UCSD-AML1 (cell line): ENCODE measurements around the gene CNTN2.

Experiments
- DNase-seq: peaks from one replicate; lab custom pipeline; 2025; ENCODE audit not compliant: unreplicated experiment; lab: John Stamatoyannopoulos, UW

CNTN2 gene

DNA sequence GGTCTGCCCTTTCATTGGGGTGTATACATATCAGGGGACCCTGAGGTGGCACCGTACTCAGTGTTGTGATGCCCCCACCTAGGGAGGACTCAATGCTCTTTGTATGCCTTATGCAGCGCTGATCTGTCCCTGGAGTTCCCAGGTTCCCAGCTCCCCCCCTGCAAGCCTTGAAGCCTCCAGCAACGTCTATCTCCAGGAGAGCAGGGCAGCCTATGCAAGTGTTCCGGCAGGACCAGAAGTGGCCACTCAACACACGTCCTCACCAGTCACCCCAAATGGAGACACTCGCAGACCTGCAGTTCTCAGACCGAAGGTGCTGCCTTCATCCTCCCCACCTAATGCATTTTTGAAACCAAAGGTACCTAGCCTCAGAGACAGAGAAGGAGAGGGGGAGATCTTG, 25.2 kb upstream of the CNTN2 start:
- no peak for DNase-seq

DNA sequence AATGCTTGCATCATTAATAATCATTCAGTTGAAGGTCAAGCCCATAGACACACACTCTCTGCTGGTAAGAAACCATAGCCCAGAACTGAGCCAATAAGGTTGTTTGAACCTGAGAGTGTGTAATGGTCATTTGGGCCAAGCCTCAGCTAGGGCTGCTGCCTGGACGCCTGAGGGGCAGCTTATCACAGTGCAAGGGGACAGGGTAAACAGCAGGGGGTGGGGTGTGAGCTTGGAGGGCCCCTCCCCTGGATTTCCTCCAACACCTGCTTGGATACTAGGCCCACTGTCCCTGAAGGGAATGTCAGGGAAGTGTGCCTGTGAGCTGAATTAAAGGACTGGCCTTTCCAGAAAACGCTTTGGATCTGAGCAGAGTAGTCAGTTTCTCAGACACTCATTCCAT, 24.6 kb upstream of the CNTN2 start:
- DNase-seq = no peak

DNA sequence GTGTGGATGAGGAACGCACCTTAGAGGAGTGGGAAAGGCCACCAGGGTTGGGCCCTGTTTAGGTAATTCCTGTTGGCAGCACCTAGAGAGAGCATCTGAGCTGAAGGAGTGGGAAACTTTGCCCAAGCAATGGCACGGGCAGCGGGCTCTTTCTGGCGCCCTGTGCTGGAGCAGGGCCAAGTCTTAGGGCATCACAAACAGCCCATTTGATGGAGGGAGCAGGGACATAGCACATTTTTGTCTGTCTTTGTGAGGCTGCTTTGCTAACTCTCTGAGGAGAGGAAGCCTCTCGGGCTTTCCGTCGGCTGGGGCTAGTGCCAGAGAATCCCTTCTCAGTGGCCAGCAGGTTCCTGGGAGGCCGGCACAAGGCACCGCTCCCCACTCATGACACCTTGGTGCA, 22.5 kb upstream of the CNTN2 start:
- no peak for DNase-seq

DNA sequence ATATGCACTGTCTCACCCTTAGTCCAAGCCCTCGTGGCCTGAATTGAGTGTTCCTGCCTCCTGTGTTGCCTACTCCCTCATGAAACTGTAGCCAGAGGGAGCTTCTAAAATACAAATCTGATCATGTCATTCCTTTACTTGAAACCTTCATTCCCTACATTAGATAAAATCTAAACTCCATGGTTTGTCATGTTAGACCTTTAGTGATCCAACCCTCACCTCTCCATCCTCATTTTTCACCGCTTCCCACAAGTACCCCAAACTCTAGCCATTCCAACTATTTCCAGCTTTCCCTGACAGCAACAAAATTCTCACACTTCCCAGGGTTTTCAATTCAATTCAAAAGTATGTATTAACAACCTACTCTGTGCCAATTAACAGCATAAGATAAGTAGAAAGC, 18.3 kb upstream of the CNTN2 start:
- DNase-seq = no peak

DNA sequence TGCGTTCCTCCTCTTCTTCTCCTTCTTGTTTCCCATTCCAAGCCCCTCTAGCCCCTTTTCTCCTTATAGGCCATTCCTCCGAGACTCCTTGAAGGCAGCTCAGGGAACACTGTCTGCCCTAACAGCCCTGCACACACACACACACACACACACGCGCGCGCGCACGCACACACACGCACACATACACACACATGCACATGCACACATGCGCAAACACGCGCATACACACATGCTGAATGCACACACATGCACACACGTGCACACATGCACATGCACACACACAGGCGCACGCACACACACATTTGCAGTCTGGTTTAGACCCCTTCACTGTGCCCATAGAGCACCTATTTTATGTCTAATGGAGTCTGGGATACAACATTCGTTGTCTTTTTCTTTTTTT, 17.8 kb upstream of the CNTN2 start:
- no peak for DNase-seq

DNA sequence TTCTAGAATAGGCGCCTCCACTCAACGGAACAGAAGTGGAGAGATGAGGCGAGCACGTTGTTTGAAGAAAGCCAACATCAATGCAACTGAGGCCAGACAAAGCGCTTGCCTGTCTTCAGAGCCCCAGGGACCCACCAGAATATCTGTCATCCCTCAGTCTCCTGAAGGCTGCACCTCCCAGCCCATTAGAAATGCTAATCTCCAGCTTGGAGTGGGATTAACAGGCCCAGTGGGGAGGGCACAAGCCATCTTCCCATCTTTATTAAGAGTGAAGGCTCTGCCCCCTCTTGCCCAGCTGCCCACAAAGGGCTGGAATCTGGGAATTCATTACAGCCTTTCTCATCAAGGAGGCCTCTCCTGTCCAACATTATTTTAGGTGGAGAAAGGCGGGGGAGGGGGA, 16.8 kb upstream of the CNTN2 start:
- no peak for DNase-seq

DNA sequence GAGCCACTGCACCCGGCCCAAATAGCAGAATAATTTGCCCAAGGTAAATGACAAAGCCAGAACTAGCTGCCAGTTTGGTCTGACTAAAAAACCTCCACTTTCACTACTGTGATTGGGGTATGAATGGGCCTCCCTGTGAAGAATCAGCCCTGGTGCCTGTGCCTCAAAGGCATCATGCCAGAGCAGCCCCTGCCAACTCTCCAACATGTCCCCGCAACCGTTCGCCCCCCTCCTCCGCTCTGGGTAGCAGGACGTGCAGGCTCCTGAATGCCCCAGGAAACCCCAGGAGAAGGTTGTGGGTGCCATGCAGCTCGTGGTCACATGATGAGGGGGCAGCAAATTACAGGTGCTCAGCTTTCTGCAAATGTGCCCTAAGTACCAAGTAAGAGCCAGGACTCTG, 14.6 kb upstream of the CNTN2 start:
- no peak for DNase-seq

DNA sequence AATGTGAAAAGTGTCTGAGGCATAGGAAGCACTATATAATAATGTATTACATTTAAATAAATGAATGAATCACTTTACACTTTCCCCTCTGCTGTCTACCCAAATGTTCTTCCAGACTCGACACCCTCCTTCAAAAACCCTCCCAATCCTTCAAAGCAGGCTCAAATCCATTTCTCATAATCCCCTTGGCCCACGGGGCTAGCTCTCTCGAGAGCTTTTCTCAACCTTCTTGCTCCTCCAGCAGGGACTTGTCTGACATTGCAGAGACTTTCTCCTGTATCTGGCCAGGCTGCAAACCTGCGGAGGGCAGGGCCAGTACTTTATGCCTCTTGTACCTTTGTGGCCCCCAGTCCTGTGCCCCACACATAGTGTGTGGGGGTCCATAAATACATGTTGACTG, 14.1 kb upstream of the CNTN2 start:
- DNase-seq = no peak

DNA sequence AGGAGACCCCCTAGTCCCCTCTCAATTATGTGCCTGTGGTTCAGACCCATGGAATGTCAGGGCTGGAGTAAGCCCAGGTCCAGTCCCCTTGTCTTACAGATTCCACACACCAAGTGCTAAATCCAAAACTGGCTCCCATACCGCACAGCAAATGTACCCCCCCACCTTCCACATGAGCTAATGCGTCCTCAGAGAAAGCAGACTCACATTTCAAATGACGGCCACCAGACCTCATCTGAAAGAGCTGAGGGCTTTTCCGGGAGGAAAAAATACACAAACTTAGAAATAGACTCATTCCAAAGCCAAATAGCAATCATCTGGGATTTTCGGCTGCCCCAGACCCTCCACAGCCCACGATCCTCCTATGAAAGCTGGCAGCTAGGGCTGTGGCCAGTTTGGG, 12.8 kb upstream of the CNTN2 start:
- DNase-seq = no peak

DNA sequence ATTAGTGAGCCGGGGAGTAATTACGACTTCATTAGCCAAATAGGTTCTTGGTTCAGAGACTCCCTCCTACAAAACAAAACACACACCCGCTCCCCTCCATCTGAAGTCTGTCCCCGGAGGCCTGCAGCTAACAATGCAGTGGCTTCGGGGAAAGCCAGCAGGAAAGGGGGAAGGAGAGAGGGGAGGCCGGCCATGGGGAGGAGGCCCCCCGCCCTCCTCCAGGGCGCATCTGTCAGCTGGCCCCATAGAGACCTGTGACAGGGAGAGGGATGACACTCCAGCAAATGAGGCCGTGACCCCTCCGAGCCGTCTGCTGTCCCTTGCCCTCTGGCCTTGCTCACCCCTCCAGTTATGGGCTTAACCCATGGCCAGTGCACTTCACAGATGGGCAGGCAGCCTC, 12.1 kb upstream of the CNTN2 start:
- no peak for DNase-seq

DNA sequence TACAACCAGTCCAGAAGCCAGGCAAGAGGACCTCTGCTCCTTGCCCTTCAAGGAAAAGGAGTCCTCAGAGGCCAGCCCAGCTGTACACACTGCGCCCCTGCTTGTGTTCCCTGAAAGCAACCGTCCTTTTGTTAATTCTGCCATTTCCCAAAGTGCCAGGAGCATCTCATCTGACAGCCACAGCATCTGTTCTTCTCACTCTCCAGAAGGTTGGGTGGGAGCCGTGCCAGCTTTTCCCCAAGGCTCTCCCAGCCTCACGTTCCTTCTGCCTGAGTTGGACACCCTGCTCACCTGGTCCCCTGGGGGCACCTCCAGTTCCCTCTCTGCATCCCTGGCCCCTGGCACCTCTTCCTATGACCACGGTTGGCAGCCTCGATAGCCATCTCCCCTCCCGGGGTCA, 10.5 kb upstream of the CNTN2 start:
- no peak for DNase-seq

DNA sequence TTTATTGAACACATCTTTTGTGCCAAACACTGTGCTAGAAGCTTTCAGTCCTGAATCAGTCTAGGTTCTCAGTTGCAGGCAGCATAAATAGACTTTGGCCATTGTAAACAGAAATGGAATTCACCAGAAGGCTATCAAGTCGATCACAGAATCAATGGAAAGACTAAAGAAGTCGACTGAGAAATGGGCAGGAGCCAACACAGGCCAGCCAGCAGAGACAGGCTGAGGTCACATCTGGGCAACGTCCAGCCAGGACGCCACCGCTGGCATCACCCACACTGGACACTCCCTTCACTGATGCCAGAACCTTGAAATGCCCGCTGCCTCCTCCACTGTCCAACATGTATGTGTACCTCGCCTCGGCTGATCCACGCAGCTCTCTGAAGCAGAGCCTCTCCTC, 5.5 kb upstream of the CNTN2 start:
- no peak for DNase-seq

DNA sequence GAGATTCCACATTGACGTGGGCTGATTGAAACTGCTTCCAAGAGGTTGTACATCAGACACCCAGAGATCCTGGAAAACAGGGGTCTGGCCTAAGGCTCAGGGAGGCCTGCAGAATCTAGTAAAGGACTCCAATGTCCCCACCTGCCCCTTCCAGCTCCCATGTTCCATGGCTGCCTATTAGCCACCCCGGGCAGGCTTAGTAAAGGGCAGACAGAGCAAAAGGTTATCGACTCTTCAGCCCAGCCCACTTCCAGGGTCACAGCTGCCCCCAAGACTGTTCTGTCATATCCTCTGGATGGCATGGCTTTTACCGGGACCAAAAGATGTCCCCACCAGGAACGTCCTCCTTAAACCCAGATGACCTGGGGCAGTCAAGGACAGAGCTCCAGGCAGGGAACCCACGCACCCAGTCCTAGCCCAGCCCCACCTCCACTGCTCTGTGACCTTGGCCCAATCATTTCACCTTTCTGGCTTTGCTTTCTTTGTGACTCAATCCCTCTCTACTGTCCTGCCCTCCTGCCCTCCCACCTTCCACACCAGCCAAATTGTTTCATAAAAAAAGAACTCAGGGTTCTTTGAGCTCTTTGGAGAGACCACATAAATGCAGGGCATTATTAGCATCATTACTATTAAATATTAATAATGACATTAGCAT, 4.8 kb upstream of the CNTN2 start:
- DNase-seq = no peak

DNA sequence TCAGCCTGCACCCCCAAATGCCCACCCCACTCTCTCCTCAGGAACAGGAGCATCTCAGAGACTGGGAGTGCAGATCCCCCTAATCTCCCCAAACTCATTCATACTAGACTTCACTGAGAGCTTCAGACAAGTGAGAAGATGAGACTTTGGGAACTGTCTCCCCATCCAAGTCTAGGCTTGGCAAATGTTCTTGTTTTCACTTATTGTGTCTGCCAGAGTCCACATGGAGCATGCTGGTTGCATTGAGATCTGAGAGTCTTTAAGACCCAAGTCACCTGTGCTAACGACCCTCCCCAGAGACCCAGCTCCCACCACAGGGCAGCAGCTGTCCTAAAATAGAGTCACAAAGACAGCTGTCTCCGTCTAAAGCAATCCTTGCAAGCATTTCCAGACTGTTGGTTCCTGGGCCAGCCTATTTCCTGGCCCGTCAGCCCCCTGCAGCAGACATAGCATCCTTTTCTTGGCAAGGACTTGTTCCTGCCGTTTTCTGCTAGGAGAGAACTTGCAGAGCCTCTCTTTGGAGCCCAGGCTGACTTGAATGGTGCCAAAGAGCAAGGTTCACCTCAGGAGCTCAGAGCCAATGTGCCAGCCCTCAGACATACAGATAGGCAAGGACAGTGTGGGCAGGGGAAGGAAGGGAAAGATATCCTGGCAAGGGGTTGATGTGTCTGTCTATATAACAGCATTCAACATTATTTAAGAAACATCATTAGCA, 1.9 kb upstream of the CNTN2 start:
- DNase-seq = no peak

DNA sequence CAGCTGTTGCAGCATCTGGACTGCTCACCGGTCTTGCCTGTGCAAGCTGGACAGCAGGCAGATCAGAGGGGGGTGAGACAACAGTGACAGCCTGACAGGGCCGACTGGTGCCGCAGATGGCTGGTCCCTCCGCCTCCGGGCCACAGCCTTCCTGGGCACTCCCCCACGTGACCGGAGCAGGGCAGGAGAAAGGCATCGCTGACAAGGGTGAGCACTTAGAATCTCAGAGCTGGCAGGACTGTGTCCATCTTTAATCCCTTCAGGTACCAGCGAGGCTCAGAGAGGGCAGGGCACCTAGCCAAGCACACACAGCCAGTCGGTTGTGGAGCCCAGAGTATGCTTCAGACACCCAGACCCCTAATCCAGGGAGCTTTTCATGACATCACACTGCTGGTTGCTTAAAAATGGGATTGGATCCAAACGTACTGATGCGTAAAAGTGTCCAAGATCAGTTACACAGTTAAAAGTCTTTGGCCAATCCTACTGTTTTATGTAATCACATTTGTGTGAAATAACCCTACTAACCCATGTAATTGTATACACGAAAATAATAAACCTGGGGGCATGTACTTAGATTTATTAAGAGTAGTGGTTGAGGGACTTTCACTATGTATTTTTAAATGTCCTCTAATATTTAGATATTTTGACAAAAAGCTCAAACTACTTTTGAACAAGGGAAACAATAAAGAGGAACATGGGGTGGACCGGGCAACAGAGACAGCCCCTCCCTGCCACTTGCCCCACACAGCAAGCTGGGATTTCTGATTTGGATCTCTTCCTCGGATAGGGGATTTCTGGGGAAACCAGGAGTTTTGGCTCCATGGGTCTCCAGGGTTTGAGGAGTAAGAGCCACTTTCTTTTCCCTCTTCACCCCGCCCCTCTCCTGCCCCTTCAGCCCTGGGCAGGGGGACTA, 758 bp upstream of the CNTN2 start:
- no peak for DNase-seq

DNA sequence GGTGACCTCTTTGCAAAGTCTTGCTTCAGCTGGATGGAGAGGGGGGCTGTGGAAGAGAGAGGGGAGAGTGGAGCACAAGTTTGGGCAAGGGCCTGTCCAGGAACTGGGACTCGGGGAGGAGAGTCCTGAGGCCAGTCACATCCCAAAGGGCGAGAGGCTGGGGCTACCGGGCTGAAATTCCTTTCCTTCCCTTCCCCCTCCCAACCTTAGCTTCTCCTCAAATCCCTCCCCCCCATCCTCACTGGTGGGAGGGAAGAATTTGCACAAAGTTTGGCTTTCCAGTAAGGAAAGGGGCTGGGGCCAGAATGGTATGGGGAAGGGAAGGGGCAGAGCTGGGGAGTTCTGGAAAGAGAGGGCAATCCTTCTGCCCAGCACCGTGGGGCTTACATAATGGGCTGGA, 854 bp downstream of the CNTN2 start:
- no peak for DNase-seq

DNA sequence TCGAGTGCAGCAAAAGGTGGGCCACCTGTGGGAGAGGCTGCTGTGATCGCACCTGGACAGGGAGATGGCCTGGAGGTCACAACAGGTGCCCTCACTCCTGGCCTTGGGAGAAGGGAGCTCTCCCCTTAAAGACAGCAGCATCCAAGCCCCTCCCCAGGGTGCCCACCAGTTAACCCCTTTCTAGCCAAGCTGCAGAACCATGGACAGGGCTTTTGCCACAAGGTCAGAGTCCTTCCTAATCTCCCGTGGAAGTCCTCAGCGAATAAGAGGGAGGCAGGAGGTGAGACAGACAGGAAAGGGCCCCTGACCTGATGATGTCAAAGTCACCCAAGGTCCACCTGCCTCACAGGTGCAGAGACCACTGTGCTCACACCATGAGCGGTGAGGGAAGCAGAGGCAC, 1.7 kb downstream of the CNTN2 start:
- DNase-seq = no peak

DNA sequence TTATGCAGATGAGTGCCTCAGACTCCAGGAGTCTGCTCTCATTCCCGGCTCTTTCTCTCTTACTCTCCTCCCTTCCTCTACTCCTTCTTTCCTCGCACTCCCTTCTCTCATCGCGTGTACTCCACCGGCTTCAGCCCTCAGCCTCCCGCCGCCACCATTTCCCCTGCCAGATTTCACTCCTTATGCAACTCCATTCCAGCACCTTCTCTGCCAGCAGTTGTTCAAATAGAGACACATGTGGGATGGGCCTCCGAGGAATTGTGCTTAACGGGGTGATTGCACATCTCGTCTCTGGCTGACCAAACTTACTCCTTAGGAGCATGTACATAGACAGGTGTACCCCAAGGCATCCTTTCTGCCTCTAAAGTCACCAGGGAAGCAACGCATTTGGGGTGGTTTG, 2.1 kb downstream of the CNTN2 start:
- no peak for DNase-seq

DNA sequence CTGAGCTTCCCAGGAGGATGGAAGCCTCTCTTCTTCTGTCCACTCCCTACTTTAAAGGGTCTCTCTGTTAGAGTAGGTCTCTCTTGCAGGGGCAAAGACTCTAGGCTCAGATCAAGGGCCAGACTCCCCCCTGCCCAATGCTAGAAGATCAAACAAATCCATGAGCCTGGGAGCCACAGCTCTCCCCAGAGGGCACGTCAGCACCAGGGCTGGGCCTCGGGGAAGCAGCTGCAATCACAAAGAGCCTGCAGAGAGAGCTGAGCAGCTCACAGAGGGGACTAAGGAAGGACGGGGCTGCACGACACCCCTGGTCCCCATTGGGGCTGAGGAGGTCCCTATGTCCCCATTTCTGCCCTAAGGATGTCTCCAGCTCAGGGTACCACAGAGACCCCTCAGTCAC, 3.9 kb downstream of the CNTN2 start:
- DNase-seq = no peak

DNA sequence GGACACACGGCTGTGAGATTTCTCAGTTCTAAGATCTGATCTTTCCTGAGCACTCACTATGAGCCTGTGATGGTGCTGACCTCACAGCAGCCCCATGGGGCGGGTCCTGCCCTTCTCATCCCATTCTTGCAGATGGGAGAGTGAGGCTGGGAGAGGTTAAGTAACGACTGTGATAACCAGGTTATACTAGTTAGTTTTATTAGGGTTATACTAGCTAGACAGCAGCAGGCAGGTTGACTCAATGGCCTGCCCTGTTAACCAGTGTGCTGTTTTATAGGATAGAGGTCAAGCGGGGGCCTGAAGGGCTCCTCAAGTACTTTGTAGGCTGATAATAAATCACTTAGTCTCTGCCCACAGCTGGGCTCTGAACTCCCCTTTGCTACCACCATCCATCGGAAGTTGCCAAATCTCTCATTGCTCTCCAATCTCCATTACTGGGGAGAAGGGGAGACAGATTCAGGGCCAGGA, 4.8 kb downstream of the CNTN2 start:
- no peak for DNase-seq

DNA sequence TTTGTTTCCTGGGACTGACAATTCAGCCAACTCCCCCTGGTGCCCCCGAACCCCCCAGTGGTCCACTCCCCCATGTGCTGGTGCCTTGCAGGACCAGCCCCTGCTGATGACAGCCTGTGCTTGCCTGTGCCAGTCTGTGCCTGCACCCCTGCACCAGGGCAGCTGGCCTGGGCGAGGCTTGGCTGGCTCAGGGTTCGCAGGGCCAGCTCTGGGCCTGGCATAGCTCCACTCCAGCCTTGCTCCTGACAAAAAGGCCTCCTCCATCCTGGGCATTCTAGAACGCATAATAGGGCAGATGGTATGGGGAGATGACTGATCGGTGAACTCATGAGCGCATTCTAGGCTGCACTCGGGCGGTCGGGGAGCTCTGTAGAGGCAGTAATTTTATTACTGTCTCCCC, 5.4 kb downstream of the CNTN2 start:
- no peak for DNase-seq

DNA sequence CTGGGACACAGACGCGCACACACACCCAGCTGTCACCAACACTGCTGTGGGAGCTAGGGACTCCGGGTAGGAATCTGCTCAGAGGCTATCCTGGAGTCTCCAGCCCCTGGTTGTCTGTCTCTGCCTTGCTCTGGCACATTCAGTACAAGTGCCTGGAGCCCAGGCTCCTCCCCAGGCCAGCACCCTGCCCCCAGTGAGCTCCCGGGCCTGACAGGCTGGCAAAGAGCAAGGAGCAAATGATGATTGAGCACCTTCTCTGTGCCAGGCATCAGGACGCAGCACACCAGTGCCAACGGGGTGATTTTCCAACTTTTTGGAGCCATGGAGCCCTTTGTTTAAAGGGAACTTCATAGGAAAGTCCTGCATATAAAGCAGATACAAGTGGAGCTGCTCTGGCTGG, 6.5 kb downstream of the CNTN2 start:
- no peak for DNase-seq
